ENCODE data around the gene USP7. TPM values are rescaled to one million over a fixed set of nuclear protein-coding genes. Genes with fewer than 3 reads are reported as not detected.

The USP7 gene
- total RNA-seq, 1 experiment from 2014 or later = 73.8 TPM

DNA sequence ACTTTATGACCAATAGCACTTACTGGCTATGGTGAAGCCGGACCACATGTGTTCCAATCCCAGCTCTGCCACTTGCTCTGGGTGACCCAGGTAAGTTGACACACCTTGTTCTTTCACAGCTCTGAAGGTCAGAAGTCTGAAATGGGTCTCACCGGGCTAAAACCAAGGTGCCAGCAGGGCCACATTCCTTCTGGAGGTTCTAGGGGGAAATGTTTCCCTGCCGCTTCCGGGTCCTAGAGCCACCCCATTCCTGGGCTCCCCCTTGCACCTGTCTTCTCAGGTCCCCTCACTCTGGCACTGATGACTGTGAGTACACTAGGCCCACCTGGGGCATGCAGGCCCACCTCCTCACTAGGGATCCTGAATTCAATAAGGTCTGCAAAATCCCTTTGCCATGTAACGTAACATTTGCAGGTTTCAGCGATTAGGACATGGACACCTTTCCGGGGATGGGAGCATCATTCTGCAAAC is 11.4 kb downstream of the USP7 start:
- no peaks in the 10 kb centered on the region for H3K27me3 ChIP-seq (ENCODE audit: low read length)
- ATAC-seq = no peak
- DNase-seq = no peak
- H3K79me2 ChIP-seq (ENCODE audit: low read length) = peaks cover 95% of the 10 kb centered on the region
- no peak overlapping the region for H3K27ac ChIP-seq (ENCODE audit: low read length)
- H3K9ac ChIP-seq (ENCODE audit: low read length) = no peak overlapping the region
- BruUV-seq (replicated peaks) = no TSS peak
- H3K36me3 ChIP-seq (ENCODE audit: low read depth, low read length) = no peaks in the 10 kb centered on the region
- ChIA-PET CTCF (no interaction called here), POLR2A (ENCODE audit: unreplicated experiment) (no interaction called here)
- H3K9me3 ChIP-seq (ENCODE audit: low read length) = no peaks in the 10 kb centered on the region
- H3F3A ChIP-seq (ENCODE audit: low read length, unreplicated experiment) = no peaks in the 10 kb centered on the region
- H3K9me2 ChIP-seq (replicated peaks; ENCODE audit: low read length) = no peaks in the 10 kb centered on the region
- no peak overlapping the region for H2AFZ ChIP-seq (ENCODE audit: low read length)
- no peak overlapping the region for H3K4me3 ChIP-seq (ENCODE audit: low read length)
- TF ChIP-seq, protein P1, sequence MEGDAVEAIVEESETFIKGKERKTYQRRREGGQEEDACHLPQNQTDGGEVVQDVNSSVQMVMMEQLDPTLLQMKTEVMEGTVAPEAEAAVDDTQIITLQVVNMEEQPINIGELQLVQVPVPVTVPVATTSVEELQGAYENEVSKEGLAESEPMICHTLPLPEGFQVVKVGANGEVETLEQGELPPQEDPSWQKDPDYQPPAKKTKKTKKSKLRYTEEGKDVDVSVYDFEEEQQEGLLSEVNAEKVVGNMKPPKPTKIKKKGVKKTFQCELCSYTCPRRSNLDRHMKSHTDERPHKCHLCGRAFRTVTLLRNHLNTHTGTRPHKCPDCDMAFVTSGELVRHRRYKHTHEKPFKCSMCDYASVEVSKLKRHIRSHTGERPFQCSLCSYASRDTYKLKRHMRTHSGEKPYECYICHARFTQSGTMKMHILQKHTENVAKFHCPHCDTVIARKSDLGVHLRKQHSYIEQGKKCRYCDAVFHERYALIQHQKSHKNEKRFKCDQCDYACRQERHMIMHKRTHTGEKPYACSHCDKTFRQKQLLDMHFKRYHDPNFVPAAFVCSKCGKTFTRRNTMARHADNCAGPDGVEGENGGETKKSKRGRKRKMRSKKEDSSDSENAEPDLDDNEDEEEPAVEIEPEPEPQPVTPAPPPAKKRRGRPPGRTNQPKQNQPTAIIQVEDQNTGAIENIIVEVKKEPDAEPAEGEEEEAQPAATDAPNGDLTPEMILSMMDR (conservative IDR thresholded peaks at IDR 0.05; ENCODE audit: low read depth, low read length) = no peak
- no peak for TF ChIP-seq EZH2phosphoT487 (IDR thresholded peaks at IDR 0.05; ENCODE audit: borderline replicate concordance, low read length)
- no peak for TF ChIP-seq EZH2 (IDR thresholded peaks at IDR 0.05; ENCODE audit: low read length, unreplicated experiment)
- H3K4me1 ChIP-seq (ENCODE audit: insufficient read depth, low read length) = no peaks in the 10 kb centered on the region
- intact Hi-C loops (cut with micrococcal nuclease) = no loop called here
- H3K4me2 ChIP-seq (ENCODE audit: low read length) = no peak overlapping the region
- H4K20me1 ChIP-seq (ENCODE audit: low read length) = peaks cover 90% of the 10 kb centered on the region

DNA sequence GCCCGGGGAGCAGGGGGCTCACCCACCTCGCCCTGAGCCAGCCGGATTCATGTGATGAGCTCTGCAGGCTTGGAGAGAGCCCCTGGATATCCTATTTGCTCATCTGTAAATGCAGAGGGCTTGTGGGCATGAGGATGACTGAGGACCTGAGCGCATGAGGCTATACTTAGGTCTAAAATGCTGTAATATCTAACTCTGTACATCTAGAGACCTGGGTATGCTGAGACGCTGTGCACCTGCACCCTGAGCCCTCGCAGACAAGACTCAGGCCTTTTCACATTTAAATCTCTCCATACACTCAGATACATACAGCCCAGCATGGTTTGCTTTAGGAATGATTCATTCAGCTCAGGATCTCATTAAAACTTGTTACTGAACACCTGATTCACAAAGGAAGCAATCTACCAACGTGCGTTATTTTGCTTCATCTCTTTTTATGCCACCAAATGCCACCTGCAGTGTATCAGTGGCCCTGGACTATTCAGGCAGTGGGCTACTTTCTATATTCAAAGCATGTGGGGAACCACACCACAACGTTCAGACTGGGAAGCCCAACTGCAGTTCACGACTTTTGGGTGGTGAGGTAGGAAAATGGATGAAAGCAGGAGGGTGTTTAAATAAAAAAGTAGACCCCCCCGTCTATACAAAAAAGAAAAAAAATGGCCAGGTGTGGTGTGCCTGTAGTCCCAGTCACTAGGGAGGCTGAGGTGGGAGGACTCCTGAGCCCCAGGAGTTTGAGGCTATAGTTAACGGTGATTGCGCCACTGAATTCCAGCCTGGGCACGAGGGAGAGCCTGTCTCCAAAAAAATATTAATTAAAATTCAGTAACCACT is 12.0 kb downstream of the USP7 start:
- H3K4me3 ChIP-seq (ENCODE audit: low read length) = no peak overlapping the region
- peaks cover 90% of the 10 kb centered on the region for H4K20me1 ChIP-seq (ENCODE audit: low read length)
- no peak overlapping the region for H3K4me2 ChIP-seq (ENCODE audit: low read length)
- peaks cover 95% of the 10 kb centered on the region for H3K79me2 ChIP-seq (ENCODE audit: low read length)
- no peaks in the 10 kb centered on the region for H3K9me2 ChIP-seq (replicated peaks; ENCODE audit: low read length)
- BruUV-seq (replicated peaks) = no TSS peak
- TF ChIP-seq EZH2phosphoT487 (IDR thresholded peaks at IDR 0.05; ENCODE audit: borderline replicate concordance, low read length) = no peak
- TF ChIP-seq, protein P1 (conservative IDR thresholded peaks at IDR 0.05; ENCODE audit: low read depth, low read length) = no peak
- no peak for TF ChIP-seq EZH2 (IDR thresholded peaks at IDR 0.05; ENCODE audit: low read length, unreplicated experiment)
- POLR2A ChIA-PET (ENCODE audit: unreplicated experiment) = no interaction called here
- no peaks in the 10 kb centered on the region for H3K36me3 ChIP-seq (ENCODE audit: low read depth, low read length)
- no peaks in the 10 kb centered on the region for H3K9me3 ChIP-seq (ENCODE audit: low read length)
- H3F3A ChIP-seq (ENCODE audit: low read length, unreplicated experiment) = no peaks in the 10 kb centered on the region
- H2AFZ ChIP-seq (ENCODE audit: low read length) = no peak overlapping the region
- no peaks in the 10 kb centered on the region for H3K4me1 ChIP-seq (ENCODE audit: insufficient read depth, low read length)
- ATAC-seq (peak; percentile 77), DNase-seq (peak; percentile 19)
- intact Hi-C loops (cut with micrococcal nuclease) = no loop called here
- CTCF ChIA-PET = no interaction called here
- no peaks in the 10 kb centered on the region for H3K27me3 ChIP-seq (ENCODE audit: low read length)
- H3K27ac ChIP-seq (ENCODE audit: low read length) = no peak overlapping the region
- H3K9ac ChIP-seq (ENCODE audit: low read length) = no peak overlapping the region

DNA sequence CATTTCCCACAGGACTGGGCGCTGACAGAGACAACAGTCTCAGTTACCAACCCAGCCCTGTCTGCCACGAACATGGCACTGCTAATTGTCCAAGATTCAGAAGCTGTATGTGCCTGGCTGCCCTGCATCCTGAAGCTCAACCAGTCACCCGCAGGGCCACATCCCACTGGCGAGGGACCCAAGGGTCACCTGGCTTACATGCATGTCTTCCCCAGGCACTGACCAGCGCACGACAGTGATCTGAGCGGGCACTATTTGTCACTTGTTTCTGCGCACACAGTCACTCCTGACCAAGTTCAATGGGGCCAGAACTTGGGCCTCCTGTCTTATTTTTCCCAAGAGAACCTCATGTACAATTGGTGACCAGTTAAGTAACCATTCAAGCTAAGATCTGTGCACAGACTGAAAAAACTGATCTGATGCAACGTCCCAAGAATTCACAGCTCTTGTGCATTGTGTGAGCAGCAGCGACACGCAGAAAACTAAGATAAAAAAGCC is 13.1 kb downstream of the USP7 start:
- Histone ChIP-seq H3F3A (ENCODE audit: low read length, unreplicated experiment) (no peaks in the 10 kb centered on the region), H3K79me2 (ENCODE audit: low read length) (peaks cover 95% of the 10 kb centered on the region), H3K4me2 (ENCODE audit: low read length) (no peak overlapping the region), H3K4me3 (ENCODE audit: low read length) (no peak overlapping the region), H3K4me1 (ENCODE audit: insufficient read depth, low read length) (no peaks in the 10 kb centered on the region), H3K9me3 (ENCODE audit: low read length) (no peaks in the 10 kb centered on the region), H3K27me3 (ENCODE audit: low read length) (no peaks in the 10 kb centered on the region), H3K36me3 (ENCODE audit: low read depth, low read length) (no peaks in the 10 kb centered on the region), H3K9ac (ENCODE audit: low read length) (no peak overlapping the region), H3K9me2 (replicated peaks; ENCODE audit: low read length) (no peaks in the 10 kb centered on the region), H2AFZ (ENCODE audit: low read length) (no peak overlapping the region), H3K27ac (ENCODE audit: low read length) (no peak overlapping the region), H4K20me1 (ENCODE audit: low read length) (peaks cover 90% of the 10 kb centered on the region)
- intact Hi-C loops (cut with micrococcal nuclease) = no loop called here
- BruUV-seq (replicated peaks) = no TSS peak
- DNase-seq (no peak), ATAC-seq (no peak)
- TF ChIP-seq, protein P1 (conservative IDR thresholded peaks at IDR 0.05; ENCODE audit: low read depth, low read length) = no peak
- TF ChIP-seq EZH2 (IDR thresholded peaks at IDR 0.05; ENCODE audit: low read length, unreplicated experiment) (no peak), EZH2phosphoT487 (IDR thresholded peaks at IDR 0.05; ENCODE audit: borderline replicate concordance, low read length) (no peak)
- ChIA-PET CTCF (no interaction called here), POLR2A (ENCODE audit: unreplicated experiment) (no interaction called here)
